Naive thymus-derived CD8-positive, alpha-beta T cell (primary cell): ENCODE measurements around the gene GALNT18. TPM values are rescaled to one million over a fixed set of nuclear protein-coding genes. Genes with fewer than 3 reads are reported as not detected.

Experiments
- ATAC-seq, 2 donors: fragments of 150-1000 bp; cut with Tn5 transposase in 1 of 2; sonication (Bioruptor Pico), chemical (Tn5 transposase) in 1 of 2; 1 replicate in 1 of 2; 2 replicates in 1 of 2; pipeline ENCODE4 v1.10.0; 2021; ENCODE audit warnings: mild to moderate bottlenecking in 2 of 2, moderate library complexity in 2 of 2
- POLR2A ChIA-PET: fragments of 350-600 bp; sonication (Branson Sonifier 250); formaldehyde crosslinking; loops from one replicate; lab custom pipeline; 2021; ENCODE audit warnings: antibody characterized with exemption; lab: Charles Lee
- DNase-seq, 10 donors: peaks; one replicate each; pipeline versions ENCODE4 v3.0.0 to v3.0.0-alpha.2; 2020 to 2022
- H3K27ac Mint-ChIP-seq, 10 donors: one replicate each; pipeline ENCODE4 v1.8.0; 2020 to 2022; ENCODE audit warnings: mild to moderate bottlenecking in 10 of 10, mixed read lengths in 10 of 10, moderate library complexity in 4 of 10, inconsistent platforms in 1 of 10
- H3K27me3 Mint-ChIP-seq, 5 donors: one replicate each; pipeline ENCODE4 v1.8.0; 2021 to 2022; ENCODE audit warnings: mixed read lengths in 5 of 5
- H3K36me3 Mint-ChIP-seq, 3 donors: one replicate each; pipeline ENCODE4 v1.8.0; 2020 to 2022; ENCODE audit warnings: mixed read lengths in 3 of 3, mild to moderate bottlenecking in 2 of 3, inconsistent platforms in 1 of 3
- H3K4me1 Mint-ChIP-seq, 4 donors: one replicate each; pipeline ENCODE4 v1.8.0; 2021 to 2022; ENCODE audit warnings: mixed read lengths in 4 of 4
- H3K4me3 Mint-ChIP-seq, 10 donors: one replicate each; pipeline ENCODE4 v1.8.0; 2020 to 2022; ENCODE audit warnings: mild to moderate bottlenecking in 10 of 10, mixed read lengths in 10 of 10, moderate library complexity in 6 of 10, inconsistent platforms in 1 of 10
- H3K9me3 Mint-ChIP-seq, 9 donors: one replicate each; pipeline ENCODE4 v1.8.0; 2020 to 2022; ENCODE audit warnings: mixed read lengths in 9 of 9, mild to moderate bottlenecking in 3 of 9, inconsistent platforms in 1 of 9, moderate library complexity in 1 of 9
- polyA plus RNA-seq, 3 donors: library from polyadenylated mRNA; unstranded; fragments of 300-500 nt; fragmentation: Illumina TruSeq; gene quantifications; one replicate each; pipeline ENCODE4 v1.2.3, GENCODE V29; 2021
- total RNA-seq, 8 experiments: library from RNA in 2 of 8; stranded (reverse) in 2 of 8; gene quantifications; one replicate each; pipeline ENCODE4 v1.2.3 and lab custom pipeline; 2021 to 2026

The GALNT18 gene
- total and polyA plus RNA-seq, 5 experiments from 2014 or later, result not detected

GRCh38 chr11:11568651-11569229 is 53.1 kb downstream of the GALNT18 start:
- H3K27ac Mint-ChIP-seq, result no peak overlapping the region
- POLR2A ChIA-PET, result interaction anchor here (0.7 kb wide), 1 partner anchor 1799 kb away, joined by 4 read pairs; no protein-coding TSS in a partner anchor
- DNase-seq (no peak), ATAC-seq (no peak)
- H3K4me1 Mint-ChIP-seq, result peaks cover 0 to 6% (median 0%) of the 10 kb centered on the region in 4 donors
- H3K27me3 Mint-ChIP-seq, result peaks cover 2 to 18% (median 8%) of the 10 kb centered on the region in 5 donors
- no peaks in the 10 kb centered on the region for H3K36me3 Mint-ChIP-seq
- no peaks in the 10 kb centered on the region for H3K9me3 Mint-ChIP-seq
- H3K4me3 Mint-ChIP-seq, result no peak overlapping the region

GRCh38 chr11:11567936-11568650 is 53.7 kb downstream of the GALNT18 start:
- H3K27ac Mint-ChIP-seq, result no peak overlapping the region

GRCh38 chr11:11565636-11566035 is 56.2 kb downstream of the GALNT18 start:
- Mint-ChIP-seq H3K4me1 (peaks cover 0 to 6% (median 0%) of the 10 kb centered on the region in 4 donors), H3K4me3 (no peak overlapping the region), H3K9me3 (peaks cover 0 to 2% (median 0%) of the 10 kb centered on the region in 9 donors), H3K27ac (no peak overlapping the region), H3K36me3 (no peaks in the 10 kb centered on the region), H3K27me3 (peaks cover 0 to 14% (median 8%) of the 10 kb centered on the region in 5 donors)
- DNase-seq, result no peak
- no peak for ATAC-seq
- POLR2A ChIA-PET, result no interaction called here

More at GRCh38 chr11:11567936-11568650, 53.7 kb downstream of the GALNT18 start:
- H3K36me3 Mint-ChIP-seq, result no peaks in the 10 kb centered on the region
- no peak for DNase-seq
- H3K4me3 Mint-ChIP-seq, result no peak overlapping the region
- peaks cover 0 to 6% (median 0%) of the 10 kb centered on the region in 4 donors for H3K4me1 Mint-ChIP-seq
- POLR2A ChIA-PET, result no interaction called here
- peak; percentile 27 to 47 for ATAC-seq
- no peaks in the 10 kb centered on the region for H3K9me3 Mint-ChIP-seq
- peaks cover 2 to 18% (median 7%) of the 10 kb centered on the region in 5 donors for H3K27me3 Mint-ChIP-seq

- no peak overlapping the region for H3K27ac Mint-ChIP-seq
- H3K4me1 Mint-ChIP-seq, result peaks cover 0 to 6% (median 0%) of the 10 kb centered on the region in 4 donors
- H3K9me3 Mint-ChIP-seq, result peaks cover 0 to 13% (median 0%) of the 10 kb centered on the region in 9 donors
- ATAC-seq (no peak), DNase-seq (no peak)
- POLR2A ChIA-PET, result no interaction called here
- H3K27me3 Mint-ChIP-seq, result peaks cover 0 to 15% (median 5%) of the 10 kb centered on the region in 5 donors
- no peaks in the 10 kb centered on the region for H3K36me3 Mint-ChIP-seq
- H3K4me3 Mint-ChIP-seq, result no peak overlapping the region
Observed at GRCh38 chr11:11563200-11563975, 58.4 kb downstream of the GALNT18 start.

GRCh38 chr11:11561991-11562390 is 59.8 kb downstream of the GALNT18 start:
- POLR2A ChIA-PET, result interaction anchor here (0.6 kb wide), 1 partner anchor 1294 kb away, joined by 3 read pairs; no protein-coding TSS in a partner anchor
- no peak for ATAC-seq

GRCh38 chr11:11558826-11559225 is 63.0 kb downstream of the GALNT18 start:
- POLR2A ChIA-PET, result no interaction called here
- H3K4me3 Mint-ChIP-seq, result no peak overlapping the region
- H3K27ac Mint-ChIP-seq, result no peak overlapping the region
- DNase-seq (no peak), ATAC-seq (no peak)
- peaks cover 0 to 13% (median 0%) of the 10 kb centered on the region in 9 donors for H3K9me3 Mint-ChIP-seq
- H3K27me3 Mint-ChIP-seq, result peaks cover 0 to 20% (median 11%) of the 10 kb centered on the region in 5 donors
- H3K36me3 Mint-ChIP-seq, result no peaks in the 10 kb centered on the region
- H3K4me1 Mint-ChIP-seq, result no peaks in the 10 kb centered on the region

More at GRCh38 chr11:11561991-11562390, 59.8 kb downstream of the GALNT18 start:
- Mint-ChIP-seq H3K36me3 (no peaks in the 10 kb centered on the region), H3K4me1 (no peaks in the 10 kb centered on the region), H3K27ac (no peak overlapping the region), H3K9me3 (peaks cover 0 to 13% (median 0%) of the 10 kb centered on the region in 9 donors), H3K27me3 (peaks cover 0 to 15% (median 5%) of the 10 kb centered on the region in 5 donors), H3K4me3 (no peak overlapping the region)
- DNase-seq, result no peak

- POLR2A ChIA-PET, result no interaction called here
- Mint-ChIP-seq H3K36me3 (no peaks in the 10 kb centered on the region), H3K4me1 (no peaks in the 10 kb centered on the region), H3K4me3 (no peak overlapping the region), H3K9me3 (peaks cover 0 to 13% (median 0%) of the 10 kb centered on the region in 9 donors), H3K27me3 (peaks cover 0 to 24% (median 13%) of the 10 kb centered on the region in 5 donors), H3K27ac (no peak overlapping the region)
- DNase-seq (no peak), ATAC-seq (no peak)
Observed at GRCh38 chr11:11558396-11558795, 63.4 kb downstream of the GALNT18 start.

- peaks cover 0 to 30% (median 11%) of the 10 kb centered on the region in 5 donors for H3K27me3 Mint-ChIP-seq
- POLR2A ChIA-PET, result no interaction called here
Observed at GRCh38 chr11:11555208-11555607, 66.6 kb downstream of the GALNT18 start.

GRCh38 chr11:11553573-11553972 is 68.2 kb downstream of the GALNT18 start:
- no peaks in the 10 kb centered on the region for H3K36me3 Mint-ChIP-seq
- no peak for DNase-seq
- no peak overlapping the region for H3K4me3 Mint-ChIP-seq
- peaks cover 0 to 26% (median 10%) of the 10 kb centered on the region in 5 donors for H3K27me3 Mint-ChIP-seq
- H3K27ac Mint-ChIP-seq, result no peak overlapping the region
- H3K4me1 Mint-ChIP-seq, result no peaks in the 10 kb centered on the region
- no peaks in the 10 kb centered on the region for H3K9me3 Mint-ChIP-seq
- no peak for ATAC-seq
- POLR2A ChIA-PET, result no interaction called here

More at GRCh38 chr11:11555208-11555607, 66.6 kb downstream of the GALNT18 start:
- H3K9me3 Mint-ChIP-seq, result peaks cover 0 to 12% (median 0%) of the 10 kb centered on the region in 9 donors
- ATAC-seq (no peak), DNase-seq (no peak)
- H3K4me3 Mint-ChIP-seq, result no peak overlapping the region
- no peaks in the 10 kb centered on the region for H3K4me1 Mint-ChIP-seq
- no peaks in the 10 kb centered on the region for H3K36me3 Mint-ChIP-seq
- no peak overlapping the region for H3K27ac Mint-ChIP-seq

- POLR2A ChIA-PET, result no interaction called here
- H3K27me3 Mint-ChIP-seq, result peaks cover 0 to 26% (median 10%) of the 10 kb centered on the region in 5 donors
- no peaks in the 10 kb centered on the region for H3K36me3 Mint-ChIP-seq
- no peak overlapping the region for H3K27ac Mint-ChIP-seq
- ATAC-seq (no peak), DNase-seq (no peak)
- H3K4me3 Mint-ChIP-seq, result no peak overlapping the region
- no peaks in the 10 kb centered on the region for H3K9me3 Mint-ChIP-seq
- no peaks in the 10 kb centered on the region for H3K4me1 Mint-ChIP-seq
Observed at GRCh38 chr11:11552529-11553087, 69.2 kb downstream of the GALNT18 start.

GRCh38 chr11:11550534-11550933 is 71.3 kb downstream of the GALNT18 start:
- POLR2A ChIA-PET, result no interaction called here
- peaks cover 0 to 26% (median 10%) of the 10 kb centered on the region in 5 donors for H3K27me3 Mint-ChIP-seq
- H3K9me3 Mint-ChIP-seq, result no peaks in the 10 kb centered on the region
- H3K4me3 Mint-ChIP-seq, result no peak overlapping the region
- H3K27ac Mint-ChIP-seq, result no peak overlapping the region
- DNase-seq (no peak), ATAC-seq (no peak)
- H3K4me1 Mint-ChIP-seq, result no peaks in the 10 kb centered on the region
- no peaks in the 10 kb centered on the region for H3K36me3 Mint-ChIP-seq
